Erythroblast (primary cell): ENCODE measurements around the gene SIGLEC8.

Experiments
- DNase-seq, 2 experiments: peaks; one replicate each; lab custom pipeline; 2025; lab: John Stamatoyannopoulos, UW
- GATA1 ChIP-seq: IDR thresholded peaks from 2 replicates; pipeline ENCODE4 v1.6.1; 2011; ENCODE audit warnings: low read depth, mild to moderate bottlenecking, control low read depth, low read length, moderate library complexity
- POLR2A ChIP-seq: IDR thresholded peaks from 2 replicates; pipeline ENCODE4 v1.6.1; 2011; ENCODE audit warnings: mild to moderate bottlenecking, low read length

Gene SIGLEC8

DNA sequence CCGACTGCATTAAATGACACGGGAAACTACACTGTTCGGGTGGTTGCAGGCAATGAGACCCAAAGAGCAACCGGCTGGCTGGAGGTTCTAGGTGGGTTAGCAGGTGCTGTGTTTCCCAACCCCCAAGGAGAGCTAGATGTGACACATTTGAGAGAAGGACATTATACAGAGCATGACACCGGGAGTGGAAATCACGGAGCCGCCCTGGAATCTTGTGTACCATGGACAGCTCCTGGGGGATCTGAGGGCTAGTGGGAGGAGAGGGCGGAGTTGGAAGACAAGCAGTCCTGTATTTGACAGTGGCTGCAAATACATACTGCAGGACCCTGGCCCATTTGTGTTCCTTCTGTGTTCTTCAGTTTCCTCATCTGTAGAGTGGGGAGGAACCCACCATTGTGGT lies 22.3 kb upstream of the SIGLEC8 start:
- TF ChIP-seq POLR2A (no peak), GATA1 (no peak)
- DNase-seq = peak; percentile 40 to 58

DNA sequence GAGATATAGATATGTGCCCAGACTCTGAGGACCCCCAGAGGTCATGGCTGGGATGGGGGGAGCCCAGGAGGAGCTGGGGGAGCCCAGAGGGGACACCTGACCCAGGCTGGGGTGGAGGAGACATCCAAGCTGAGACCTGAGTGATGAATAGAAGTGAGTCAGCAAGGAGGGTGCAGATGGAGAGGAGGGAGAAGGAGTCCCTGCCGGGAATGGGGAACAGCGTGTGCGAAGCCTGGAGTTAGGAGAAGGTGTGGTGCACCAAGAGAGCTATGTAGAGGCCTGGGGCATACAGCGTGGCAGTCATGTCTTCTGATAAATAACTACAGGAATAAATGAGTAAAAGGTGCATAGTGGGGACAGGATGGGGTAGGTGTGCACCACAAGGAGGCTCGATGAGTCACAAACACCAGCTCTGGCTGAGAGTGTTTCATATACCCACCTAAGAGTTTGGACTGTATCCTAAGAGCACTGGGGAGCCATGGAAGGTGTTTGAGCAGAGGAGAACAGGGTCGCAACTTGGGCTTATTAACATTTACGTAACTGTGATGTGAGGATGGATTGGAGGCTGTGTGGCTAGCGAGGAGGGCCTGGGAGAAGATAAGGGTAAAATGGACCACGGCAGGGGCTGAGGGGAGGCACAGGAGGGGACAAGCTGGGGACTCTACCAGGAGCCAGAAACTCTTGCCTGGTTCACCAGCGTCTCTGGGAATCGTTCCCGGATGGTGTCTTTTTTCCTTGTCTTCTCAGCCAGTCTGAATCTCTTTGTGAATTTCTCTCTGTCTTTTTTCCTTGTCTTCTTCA lies 21.5 kb upstream of the SIGLEC8 start:
- no peak for TF ChIP-seq GATA1
- no peak for TF ChIP-seq POLR2A
- DNase-seq = no peak

GRCh38 chr19:51478381-51479234 lies 20.4 kb upstream of the SIGLEC8 start, which contains the start of gene CEACAM18:
TSS of gene CEACAM18 (plus strand) at chr19:51478539.
- DNase-seq = no peak
- TF ChIP-seq GATA1 (no peak), POLR2A (no peak)

GRCh38 chr19:51477344-51477743 lies 19.1 kb upstream of the SIGLEC8 start:
- DNase-seq = no peak
- TF ChIP-seq POLR2A (no peak), GATA1 (no peak)

DNA sequence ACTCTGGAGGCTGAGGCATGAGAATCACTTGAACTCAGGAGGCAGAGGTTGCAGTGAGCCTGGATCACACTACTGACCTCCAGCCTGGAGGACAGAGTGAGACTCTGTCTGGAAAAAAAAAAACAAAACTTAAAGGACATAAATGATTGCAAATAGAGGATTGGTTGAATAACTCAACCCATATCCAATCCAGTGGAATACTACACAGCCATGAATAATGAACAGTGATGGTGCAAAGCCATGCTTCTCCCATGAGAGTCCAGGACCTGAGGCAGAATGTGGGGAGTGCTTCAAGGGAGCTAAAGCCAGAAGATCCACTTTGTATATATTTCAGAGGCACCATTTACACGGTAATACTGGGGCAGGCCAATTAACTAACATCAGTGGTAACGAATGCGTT lies 17.9 kb upstream of the SIGLEC8 start:
- no peak for TF ChIP-seq GATA1
- no peak for TF ChIP-seq POLR2A
- DNase-seq = no peak

- TF ChIP-seq GATA1 (no peak), POLR2A (no peak)
- DNase-seq = peak; percentile 82 to 93
Observed at GRCh38 chr19:51473009-51473707, 14.9 kb upstream of the SIGLEC8 start.

DNA sequence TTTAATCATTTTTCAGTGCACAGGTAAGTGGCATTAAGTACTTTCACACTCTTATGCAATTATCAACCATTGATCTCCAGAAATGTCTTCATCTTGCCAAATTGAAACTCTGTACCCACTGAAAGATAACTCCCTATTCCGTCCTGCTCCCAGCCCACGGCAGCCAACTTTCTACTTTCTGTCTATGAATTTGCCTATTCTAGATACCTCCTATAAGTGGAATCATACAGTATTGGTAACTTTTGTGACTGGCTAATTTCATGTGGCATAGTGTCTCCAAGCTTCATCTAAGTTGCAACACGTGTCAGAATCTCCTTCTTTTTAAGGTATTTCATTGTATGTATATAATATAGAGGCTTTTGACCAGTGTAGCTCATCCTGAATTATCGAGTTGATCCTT lies 14.4 kb upstream of the SIGLEC8 start:
- TF ChIP-seq POLR2A (no peak), GATA1 (no peak)
- no peak for DNase-seq

DNA sequence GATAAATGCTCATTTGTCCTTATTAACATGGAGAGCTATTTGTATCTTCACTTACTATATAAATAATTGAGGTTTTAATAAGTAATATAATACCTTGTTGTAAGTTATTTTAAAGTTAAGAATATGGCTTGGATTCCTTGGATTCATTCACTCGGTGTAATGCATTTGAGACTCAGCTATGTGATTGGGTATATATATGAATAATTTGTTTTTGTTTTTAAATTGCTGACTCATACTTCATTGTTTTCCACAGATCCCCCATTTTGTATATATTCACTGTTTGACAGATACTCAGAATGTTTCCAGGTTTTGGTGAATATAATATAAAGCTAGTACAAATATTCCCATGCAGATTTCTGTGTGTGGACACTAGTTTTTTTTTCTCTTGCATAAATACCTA lies 13.3 kb upstream of the SIGLEC8 start:
- TF ChIP-seq POLR2A (no peak), GATA1 (no peak)
- no peak for DNase-seq

DNA sequence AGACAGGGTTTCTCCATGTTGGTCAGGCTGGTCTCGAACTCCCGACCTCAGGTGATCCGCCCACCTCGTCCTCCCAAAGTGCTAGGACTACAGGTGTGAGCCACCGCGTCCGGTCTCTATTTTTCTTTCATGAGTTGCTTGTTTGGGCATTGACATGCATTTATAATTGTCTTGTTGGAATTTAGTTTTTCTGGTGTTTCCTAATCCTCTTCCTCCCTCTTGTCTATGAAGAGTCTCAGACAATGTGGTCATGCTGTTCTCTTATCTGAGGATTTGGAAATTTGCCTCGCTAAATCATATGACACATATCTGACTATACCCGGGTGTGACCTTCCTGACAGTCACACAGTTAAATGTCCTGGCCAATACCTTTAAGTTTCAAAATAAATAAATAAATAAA lies 12.7 kb upstream of the SIGLEC8 start:
- no peak for TF ChIP-seq GATA1
- no peak for TF ChIP-seq POLR2A
- DNase-seq = peak in 1 of 2 experiments; percentile 49

- no peak for DNase-seq
- TF ChIP-seq POLR2A (no peak), GATA1 (no peak)
Observed at GRCh38 chr19:51469629-51470028, 11.4 kb upstream of the SIGLEC8 start.

- TF ChIP-seq GATA1 = no peak
- no peak for TF ChIP-seq POLR2A
- DNase-seq = no peak
Observed at GRCh38 chr19:51469162-51469561, 10.9 kb upstream of the SIGLEC8 start.

DNA sequence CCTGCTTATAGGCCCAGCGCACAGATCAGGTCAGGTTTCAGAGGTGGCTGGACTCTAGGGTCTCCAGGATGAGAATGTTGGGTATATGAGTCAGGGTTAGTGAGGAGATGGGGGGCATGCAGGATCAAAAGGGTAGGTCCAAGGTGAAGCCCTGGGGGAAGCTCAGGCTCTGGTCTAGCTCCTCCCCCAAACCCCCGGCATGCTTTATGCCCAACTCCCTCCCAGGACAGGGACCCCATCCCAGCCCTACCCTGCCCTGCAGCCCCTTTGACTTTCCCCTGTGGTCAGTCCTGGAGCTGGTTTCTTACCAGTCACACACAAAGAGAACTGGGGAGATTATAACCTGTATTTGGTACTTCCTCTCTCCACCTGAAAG lies 10.3 kb upstream of the SIGLEC8 start:
- DNase-seq = no peak
- TF ChIP-seq GATA1 = no peak
- TF ChIP-seq POLR2A = no peak

- no peak for TF ChIP-seq GATA1
- TF ChIP-seq POLR2A = no peak
- DNase-seq = no peak
Observed at GRCh38 chr19:51467864-51468544, 9.8 kb upstream of the SIGLEC8 start.
